ENCODE data around the gene INTS11. TPM values are rescaled to one million over a fixed set of nuclear protein-coding genes. Genes with fewer than 3 reads are reported as not detected.

The INTS11 gene
- total and polyA plus RNA-seq, 2 of the 8 experiments (the other 6 are each of a cell fraction or from before 2014, with no cell fraction given) = 113 to 243 TPM

- Histone ChIP-seq H3K56ac (replicated peaks; ENCODE audit: insufficient read length, low read depth, low read length) (no peak overlapping the region), H2BK20ac (ENCODE audit: low read length) (no peak overlapping the region), H4K20me1 (replicated peaks in 1 of 2; ENCODE audit: control insufficient read depth in 1 of 2, insufficient read depth in 2 of 2, low read length in 2 of 2) (peaks cover 25 to 39% of the 10 kb centered on the region in 2 experiments), H3K79me2 (ENCODE audit: control insufficient read depth in 1 of 2, insufficient read depth in 2 of 2, low read length in 2 of 2) (peaks cover 12 to 54% of the 10 kb centered on the region in 2 experiments; a peak in 3 of 4 replicates), H2BK12ac (ENCODE audit: low read depth, low read length) (no peak overlapping the region), H3K23me2 (ENCODE audit: low read depth, low read length) (peaks cover 7% of the 10 kb centered on the region; the same call in 1 of the 2 replicates), H2BK120ac (replicated peaks; ENCODE audit: low read depth, low read length) (no peak overlapping the region), H3K18ac (ENCODE audit: extremely low read depth, low read length) (no peak overlapping the region), H4K8ac (ENCODE audit: extremely low read depth, insufficient read depth, low read length) (no peak overlapping the region), H3K4ac (replicated peaks; ENCODE audit: insufficient read length, low read depth, low read length) (no peak overlapping the region), H3K9me3 (ENCODE audit: insufficient read depth in 2 of 2, low read depth in 1 of 2, low read length in 1 of 2) (no peaks in the 10 kb centered on the region), H3K14ac (ENCODE audit: insufficient read length) (no peak overlapping the region), H3K27ac (ENCODE audit: low read depth, low read length) (no peak overlapping the region), H4K5ac (ENCODE audit: insufficient read length, low read depth, low read length) (no peak overlapping the region), H3K23ac (ENCODE audit: insufficient read length) (no peak overlapping the region), H4K91ac (replicated peaks; ENCODE audit: insufficient read length, low read length) (no peak overlapping the region), H2BK5ac (ENCODE audit: low read depth, low read length) (no peak overlapping the region), H3K36me3 (ENCODE audit: control insufficient read depth in 2 of 4, insufficient read depth in 4 of 4, low read length in 3 of 4) (peaks cover 0 to 14% (median 6%) of the 10 kb centered on the region in 4 experiments; a peak in 6 of 8 replicates), H3K9ac (replicated peaks in 1 of 4; ENCODE audit: extremely low read depth in 1 of 4, low read depth in 3 of 4, low read length in 3 of 4) (no peak overlapping the region), H3K4me3 (ENCODE audit: extremely low read depth in 1 of 4, insufficient read depth in 2 of 4, low read depth in 3 of 4, low read length in 4 of 4) (no peak overlapping the region), H3K79me1 (ENCODE audit: low read depth, low read length) (peaks cover 37% of the 10 kb centered on the region), H2AK5ac (ENCODE audit: low read depth, low read length) (no peak overlapping the region), H3K27me3 (replicated peaks in 1 of 4; ENCODE audit: control insufficient read depth in 3 of 4, extremely low read depth in 1 of 4, insufficient read depth in 3 of 4, low read length in 3 of 4) (no peaks in the 10 kb centered on the region), H2BK15ac (ENCODE audit: low read length) (no peak overlapping the region), H2AFZ (ENCODE audit: low read length) (no peak overlapping the region), H3K4me1 (replicated peaks in 1 of 4; ENCODE audit: control insufficient read depth in 3 of 4, insufficient read depth in 4 of 4, low read length in 3 of 4) (peaks cover 0 to 13% (median 3%) of the 10 kb centered on the region in 4 experiments; a peak in 5 of 7 replicates), H3K4me2 (ENCODE audit: insufficient read depth in 1 of 2, low read depth in 2 of 2, low read length in 2 of 2) (peak overlapping the region in 1 of 2 experiments; percentile 41; a peak in 1 of 4 replicates)
- WGBS, 2 experiments (ENCODE audit: extremely low coverage in 1 of 2, insufficient coverage in 1 of 2, insufficient read length in 1 of 2, insufficient replicate concordance in 2 of 2, low coverage in 1 of 2, low lambda C conversion rate in 2 of 2, missing lambda C conversion rate in 1 of 2) = 97% methylated on average over 10 of the region's 10 CpGs; no CpG with 5 or more reads in 1 of the 2 experiments
- FAIRE-seq (no peak), DNase-seq (ENCODE audit: low read depth in 1 of 2, low spot score in 2 of 2) (no peak)
- no peak for TF ChIP-seq EP300 (IDR thresholded peaks at IDR 0.05; ENCODE audit: borderline replicate concordance in 1 of 2, low read depth in 2 of 2, low read length in 2 of 2)
- no peak for TF ChIP-seq TBP (IDR thresholded peaks at IDR 0.05; ENCODE audit: low read depth, low read length)
- TF ChIP-seq SP2 (IDR thresholded peaks at IDR 0.05; ENCODE audit: low read length) = no peak
- no peak for TF ChIP-seq POLR2AphosphoS5 (IDR thresholded peaks at IDR 0.05; ENCODE audit: low read depth, low read length)
- no peak for TF ChIP-seq SIX5 (IDR thresholded peaks at IDR 0.05; ENCODE audit: low read depth, low read length)
- TF ChIP-seq SP1 (IDR thresholded peaks at IDR 0.05; ENCODE audit: low read depth, low read length) = no peak
- no peak for TF ChIP-seq EGR1 (IDR thresholded peaks at IDR 0.05; ENCODE audit: borderline replicate concordance, low read depth, low read length)
- no peak for TF ChIP-seq ATF2 (IDR thresholded peaks at IDR 0.05; ENCODE audit: low read length)
- no peak for TF ChIP-seq RFX5 (IDR thresholded peaks at IDR 0.05; ENCODE audit: borderline replicate concordance, low read depth, low read length)
- no peak for TF ChIP-seq TAF1 (IDR thresholded peaks at IDR 0.05; ENCODE audit: low read depth, low read length)
- TF ChIP-seq SUZ12 (IDR thresholded peaks at IDR 0.05; ENCODE audit: low read length) = no peak
- TF ChIP-seq RXRA (IDR thresholded peaks at IDR 0.05; ENCODE audit: insufficient read depth, low read depth, low read length) = no peak
- ChIA-PET CTCF (ENCODE audit: partially characterized antibody) (interaction anchor here (0.8 kb wide), 1 partner anchor 47 kb away, joined by 3 read pairs; no protein-coding TSS in a partner anchor), POLR2A (ENCODE audit: partially characterized antibody) (interaction anchor here (0.6 to 1.7 kb wide), 5 partner anchors 9 to 285 kb away, joined by 3 to 7 read pairs (median 3); partner anchors contain the start of gene CCNL2)
Measured at GRCh38 chr1:1322952-1323351, 1.5 kb downstream of the INTS11 start.

Data from H1 (cell line).